H1 (cell line): Measurements from ENCODE around the gene OLA1. TPM values are rescaled to one million over a fixed set of nuclear protein-coding genes. Genes with fewer than 3 reads are reported as not detected.

ENCODE experiments used
- CTCF ChIA-PET: fragments of 300-600 bp; sonication (Branson Sonifier 250); formaldehyde crosslinking; loops from one replicate; lab custom pipeline; 2021; ENCODE audit not compliant: partially characterized antibody; lab: Charles Lee
- POLR2A ChIA-PET: fragments of 300-600 bp; sonication (Branson Sonifier 250); formaldehyde crosslinking; loops from one replicate; lab custom pipeline; 2021; ENCODE audit warnings: inconsistent platforms; ENCODE audit not compliant: partially characterized antibody; lab: Charles Lee
- DNase-seq, 2 experiments: peaks; one replicate each; pipeline versions ENCODE4 v3.0.0 to v3.0.0-alpha.2; 2010 to 2022; ENCODE audit warnings: low spot score in 2 of 2, low read depth in 1 of 2, mixed read lengths in 1 of 2
- FAIRE-seq: peaks from 2 replicates; lab custom pipeline; 2011; peaks lifted over from hg19 to GRCh38; lab: Jason Lieb, UNC
- H2AFZ ChIP-seq: 2 replicates; pipeline ENCODE4 v1.8.1; 2012; ENCODE audit warnings: low read length, inconsistent platforms
- H2AK5ac ChIP-seq: 2 replicates; pipeline ENCODE4 v1.6.1; 2013; ENCODE audit warnings: low read depth, low read length
- H2BK120ac ChIP-seq: replicated peaks from 2 replicates; pipeline ENCODE3; 2013; ENCODE audit warnings: low read depth, low read length, inconsistent platforms
- H2BK12ac ChIP-seq: 2 replicates; pipeline ENCODE4 v1.6.1; 2013; ENCODE audit warnings: low read depth, low read length
- H2BK15ac ChIP-seq: 2 replicates; pipeline ENCODE4 v1.6.1; 2013; ENCODE audit warnings: low read length
- H2BK20ac ChIP-seq: 2 replicates; pipeline ENCODE4 v1.6.1; 2013; ENCODE audit warnings: low read length
- H2BK5ac ChIP-seq: 2 replicates; pipeline ENCODE4 v1.6.1; 2013; ENCODE audit warnings: low read depth, low read length
- H3K14ac ChIP-seq: 2 replicates; pipeline ENCODE4 v1.6.1; 2013; ENCODE audit warnings: inconsistent platforms; ENCODE audit not compliant: insufficient read length
- H3K18ac ChIP-seq: 2 replicates; pipeline ENCODE4 v1.6.1; 2013; ENCODE audit warnings: low read length; ENCODE audit errors: extremely low read depth
- H3K23ac ChIP-seq: 2 replicates; pipeline ENCODE4 v1.6.1; 2013; ENCODE audit warnings: inconsistent platforms; ENCODE audit not compliant: insufficient read length
- H3K23me2 ChIP-seq: 2 replicates; pipeline ENCODE4 v1.6.1; 2013; ENCODE audit warnings: low read depth, low read length
- H3K27ac ChIP-seq: 2 replicates; pipeline ENCODE4 v1.6.1; 2011; ENCODE audit warnings: low read depth, low read length, inconsistent platforms
- H3K27me3 ChIP-seq, 4 experiments: replicated peaks in 1 of 4; 1 replicate in 1 of 4; 2 replicates in 3 of 4; pipeline versions ENCODE4 v1.6.1 to v1.8.1; 2011 to 2013; ENCODE audit warnings: low read length in 3 of 4, mild to moderate bottlenecking in 3 of 4, inconsistent platforms in 2 of 4, mixed read lengths in 2 of 4, moderate library complexity in 1 of 4; ENCODE audit not compliant: control insufficient read depth in 3 of 4, insufficient read depth in 3 of 4; ENCODE audit errors: extremely low read depth in 1 of 4
- H3K36me3 ChIP-seq, 4 experiments: 2 replicates each; pipeline versions ENCODE4 v1.6.1 to v1.8.1; 2011 to 2013; ENCODE audit warnings: mild to moderate bottlenecking in 4 of 4, low read length in 3 of 4, moderate library complexity in 2 of 4, control low read depth in 1 of 4, inconsistent platforms in 1 of 4; ENCODE audit not compliant: insufficient read depth in 4 of 4, control insufficient read depth in 2 of 4
- H3K4ac ChIP-seq: replicated peaks from 2 replicates; pipeline ENCODE3; 2013; ENCODE audit warnings: low read length, low read depth, mixed read lengths, inconsistent platforms; ENCODE audit not compliant: insufficient read length
- H3K4me1 ChIP-seq, 4 experiments: replicated peaks in 1 of 4; 1 replicate in 1 of 4; 2 replicates in 3 of 4; pipeline versions ENCODE4 v1.6.1 to v1.8.1; 2011 to 2013; ENCODE audit warnings: low read length in 3 of 4, inconsistent platforms in 2 of 4, mixed read lengths in 1 of 4; ENCODE audit not compliant: insufficient read depth in 4 of 4, control insufficient read depth in 3 of 4
- H3K4me2 ChIP-seq, 2 experiments: 2 replicates each; pipeline versions ENCODE4 v1.6.1 to v1.8.1; 2011 to 2013; ENCODE audit warnings: low read depth in 2 of 2, low read length in 2 of 2, control low read depth in 1 of 2, inconsistent platforms in 1 of 2, mild to moderate bottlenecking in 1 of 2; ENCODE audit not compliant: insufficient read depth in 1 of 2
- H3K4me3 ChIP-seq, 4 experiments: fragments of 200-600, 300-600 bp in 1 of 4; sonication (generic), shearing (Covaris generic), sonication (Bioruptor Twin) in 1 of 4; 2 replicates each; pipeline versions ENCODE4 v1.5.1 to v1.8.1; 2011 to 2016; ENCODE audit warnings: low read length in 4 of 4, low read depth in 3 of 4, control low read depth in 2 of 4, inconsistent platforms in 2 of 4, mild to moderate bottlenecking in 2 of 4, mixed read lengths in 1 of 4, moderate library complexity in 1 of 4; ENCODE audit not compliant: insufficient read depth in 2 of 4; ENCODE audit errors: extremely low read depth in 1 of 4
- H3K56ac ChIP-seq: replicated peaks from 2 replicates; pipeline ENCODE3; 2013; ENCODE audit warnings: low read depth, mild to moderate bottlenecking, mixed read lengths, low read length, inconsistent platforms; ENCODE audit not compliant: insufficient read length
- H3K79me1 ChIP-seq: 2 replicates; pipeline ENCODE4 v1.6.1; 2013; ENCODE audit warnings: low read depth, low read length, control low read depth
- H3K79me2 ChIP-seq, 2 experiments: 2 replicates each; pipeline versions ENCODE4 v1.6.1 to v1.8.1; 2012 to 2013; ENCODE audit warnings: low read length in 2 of 2, mild to moderate bottlenecking in 2 of 2, inconsistent platforms in 1 of 2; ENCODE audit not compliant: insufficient read depth in 2 of 2, control insufficient read depth in 1 of 2
- H3K9ac ChIP-seq, 4 experiments: replicated peaks in 1 of 4; 1 replicate in 1 of 4; 2 replicates in 3 of 4; pipeline versions ENCODE4 v1.6.1 to v1.8.1; 2011 to 2013; ENCODE audit warnings: low read depth in 3 of 4, low read length in 3 of 4, control low read depth in 2 of 4, mild to moderate bottlenecking in 2 of 4, moderate library complexity in 2 of 4, inconsistent platforms in 1 of 4; ENCODE audit errors: extremely low read depth in 1 of 4
- H3K9me3 ChIP-seq, 2 experiments: 2 replicates each; pipeline versions ENCODE4 v1.6.1 to v1.8.1; 2012 to 2013; ENCODE audit warnings: mild to moderate bottlenecking in 2 of 2, moderate library complexity in 2 of 2, control low read depth in 1 of 2, inconsistent platforms in 1 of 2, low read depth in 1 of 2, low read length in 1 of 2, mixed read lengths in 1 of 2; ENCODE audit not compliant: insufficient read depth in 2 of 2
- H4K20me1 ChIP-seq, 2 experiments: replicated peaks in 1 of 2; 2 replicates each; pipeline versions ENCODE3 to v1.8.1; 2011 to 2013; ENCODE audit warnings: inconsistent platforms in 2 of 2, low read length in 2 of 2, mild to moderate bottlenecking in 1 of 2; ENCODE audit not compliant: insufficient read depth in 2 of 2, control insufficient read depth in 1 of 2
- H4K5ac ChIP-seq: 2 replicates; pipeline ENCODE4 v1.6.1; 2013; ENCODE audit warnings: low read length, low read depth, mixed read lengths, inconsistent platforms; ENCODE audit not compliant: insufficient read length
- H4K8ac ChIP-seq: 2 replicates; pipeline ENCODE4 v1.8.0; 2013; ENCODE audit warnings: mild to moderate bottlenecking, moderate library complexity, low read length, inconsistent platforms; ENCODE audit not compliant: insufficient read depth; ENCODE audit errors: extremely low read depth
- H4K91ac ChIP-seq: replicated peaks from 2 replicates; pipeline ENCODE3; 2013; ENCODE audit warnings: low read length, mixed read lengths, inconsistent platforms; ENCODE audit not compliant: insufficient read length
- CBX5 ChIP-seq: fragments of 300-800, 300-1000 bp; sonication (generic); IDR thresholded peaks from 2 replicates; pipeline ENCODE4 v1.7.1; 2016; ENCODE audit warnings: antibody characterized with exemption, low read length, low read depth
- CHD2 ChIP-seq: IDR thresholded peaks from 2 replicates; pipeline ENCODE4 v1.6.1; 2012; ENCODE audit warnings: low read length, improper control_type of control experiment
- FOSL1 ChIP-seq: IDR thresholded peaks from 2 replicates; pipeline ENCODE4 v1.6.1; 2011; ENCODE audit warnings: mild to moderate bottlenecking, low read depth, low read length, moderate library complexity; ENCODE audit not compliant: insufficient read depth
- KDM4A ChIP-seq: IDR thresholded peaks from one replicate; pipeline ENCODE4 v1.7.1; 2012; ENCODE audit warnings: low read depth, mild to moderate bottlenecking, moderate library complexity, low read length, inconsistent platforms; ENCODE audit not compliant: severe bottlenecking
- POLR2AphosphoS5 ChIP-seq: IDR thresholded peaks from 2 replicates; pipeline ENCODE4 v1.6.1; 2011; ENCODE audit warnings: low read depth, low read length
- RBBP5 ChIP-seq: IDR thresholded peaks from 2 replicates; pipeline ENCODE4 v1.7.1; 2012; ENCODE audit warnings: low read depth, mild to moderate bottlenecking, inconsistent platforms, low read length, moderate library complexity, borderline replicate concordance
- SAP30 ChIP-seq: fragments of 300-600 bp; sonication (generic); IDR thresholded peaks from 2 replicates; pipeline ENCODE4 v1.7.1; 2012; ENCODE audit warnings: low read length, moderate library complexity, mild to moderate bottlenecking, inconsistent platforms; ENCODE audit not compliant: insufficient read depth, insufficient replicate concordance
- SP4 ChIP-seq: IDR thresholded peaks from 2 replicates; pipeline ENCODE4 v1.6.1; 2012; ENCODE audit warnings: low read length, inconsistent platforms
- TAF7 ChIP-seq: optimal IDR thresholded peaks from 2 replicates; pipeline ENCODE3; 2011; ENCODE audit warnings: low read depth, mild to moderate bottlenecking, inconsistent platforms, low read length, moderate library complexity, borderline replicate concordance
- WGBS, 2 experiments: shearing (Covaris generic) in 1 of 2; methylation state at CpG; one replicate each; pipeline versions ENCODE4 v1.1.6 to v1.1.7; 2013 to 2015; ENCODE audit warnings: low lambda C conversion rate in 2 of 2, mixed read lengths in 2 of 2, inconsistent platforms in 1 of 2, low coverage in 1 of 2, missing lambda C conversion rate in 1 of 2; ENCODE audit not compliant: insufficient replicate concordance in 2 of 2, insufficient coverage in 1 of 2, insufficient read length in 1 of 2; ENCODE audit errors: extremely low coverage in 1 of 2, missing lambda C conversion rate in 1 of 2; 5-methylcytosine and 5-hydroxymethylcytosine counted together
- polyA plus RNA-seq, 7 experiments: library from polyadenylated mRNA; depleted of rRNA in 3 of 7; stranded (reverse) in 5 of 7; unstranded in 2 of 7; fragments of >200 nt in 5 of 7; fragments of 200-250 nt in 2 of 7; gene quantifications; 1 replicate in 5 of 7; 2 replicates in 1 of 7; 4 replicates in 1 of 7; pipeline versions ENCODE4 v1.2.1 to v1.2.3, GENCODE V29; 2011 to 2013; ENCODE audit warnings: missing spikeins in 2 of 7, mixed read lengths in 2 of 7
- total RNA-seq: library from RNA; stranded (reverse); fragmentation: NEBNext Ultra II Directional; extraction: Animal tissue kit (Norgen Biotek cat#: 25700); gene quantifications from 2 replicates; pipeline ENCODE4 v1.2.1, GENCODE V29; 2021
- TF ChIP-seq, protein P1 (sequence below): IDR thresholded peaks from 2 replicates; pipeline ENCODE4 v1.6.1; 2011; ENCODE audit warnings: low read length, improper control_type of control experiment

The OLA1 gene
- total and polyA plus RNA-seq, 2 of the 8 experiments (the other 6 are each of a cell fraction or from before 2014, with no cell fraction given), result 39.3 to 158 TPM

DNA sequence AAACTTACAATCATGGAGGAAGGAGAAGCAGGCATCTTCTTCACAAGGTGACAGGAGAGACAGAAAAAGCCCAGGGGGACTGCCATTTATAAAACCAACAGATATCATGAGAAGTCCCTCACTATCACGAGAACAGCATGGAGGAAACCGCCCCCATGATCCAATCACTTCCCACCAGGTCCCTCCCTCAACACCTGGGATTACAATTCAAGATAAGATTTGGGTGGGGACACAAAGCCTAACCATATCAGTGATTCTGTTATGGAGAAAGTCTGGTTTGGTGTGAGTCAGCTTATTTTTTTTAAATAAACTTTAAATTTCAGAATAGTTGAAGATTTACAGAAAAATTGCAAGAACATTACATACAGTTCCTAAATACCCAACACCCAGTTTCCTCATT, 198.4 kb downstream of the OLA1 start:
- Histone ChIP-seq H3K27ac (no peak overlapping the region), H4K8ac (no peak overlapping the region), H3K36me3 (no peaks in the 10 kb centered on the region), H3K4ac (no peak overlapping the region), H3K23ac (no peak overlapping the region), H3K9ac (no peak overlapping the region), H4K5ac (no peak overlapping the region), H3K4me1 (peaks cover 4 to 18% (median 14%) of the 10 kb centered on the region in 4 experiments), H3K27me3 (no peaks in the 10 kb centered on the region), H2BK12ac (no peak overlapping the region), H2AK5ac (no peak overlapping the region), H4K91ac (no peak overlapping the region), H2BK20ac (no peak overlapping the region), H3K79me1 (no peaks in the 10 kb centered on the region), H3K18ac (no peak overlapping the region), H2BK15ac (no peak overlapping the region), H2AFZ (no peak overlapping the region), H3K14ac (no peak overlapping the region), H3K9me3 (no peaks in the 10 kb centered on the region), H3K23me2 (peaks cover 3% of the 10 kb centered on the region; the same call in 1 of the 2 replicates), H2BK5ac (no peak overlapping the region), H3K4me2 (no peak overlapping the region), H2BK120ac (no peak overlapping the region), H3K4me3 (no peak overlapping the region), H4K20me1 (no peaks in the 10 kb centered on the region), H3K79me2 (no peaks in the 10 kb centered on the region), H3K56ac (no peak overlapping the region)
- POLR2A ChIA-PET, result interaction anchor here (1.0 kb wide), 1 partner anchor 13 kb away, joined by 3 read pairs; no protein-coding TSS in a partner anchor
- DNase-seq, result no peak
- CTCF ChIA-PET, result interaction anchor here (1.0 to 1.3 kb wide), 2 partner anchors 14 to 58 kb away, joined by 5 read pairs; no protein-coding TSS in a partner anchor
- no peak for FAIRE-seq
- 87% methylated on average over 2 of the region's 2 CpGs; no CpG with 5 or more reads in 1 of the 2 experiments for whole genome bisulfite sequencing, 2 experiments
- TF ChIP-seq RBBP5, result no peak
- TF ChIP-seq TAF7, result no peak
- no peak for TF ChIP-seq KDM4A
- TF ChIP-seq POLR2AphosphoS5, result no peak
- TF ChIP-seq, protein P1, sequence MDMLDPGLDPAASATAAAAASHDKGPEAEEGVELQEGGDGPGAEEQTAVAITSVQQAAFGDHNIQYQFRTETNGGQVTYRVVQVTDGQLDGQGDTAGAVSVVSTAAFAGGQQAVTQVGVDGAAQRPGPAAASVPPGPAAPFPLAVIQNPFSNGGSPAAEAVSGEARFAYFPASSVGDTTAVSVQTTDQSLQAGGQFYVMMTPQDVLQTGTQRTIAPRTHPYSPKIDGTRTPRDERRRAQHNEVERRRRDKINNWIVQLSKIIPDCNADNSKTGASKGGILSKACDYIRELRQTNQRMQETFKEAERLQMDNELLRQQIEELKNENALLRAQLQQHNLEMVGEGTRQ, result no peak
- no peak for TF ChIP-seq SP4
- no peak for TF ChIP-seq SAP30
- no peak for TF ChIP-seq CHD2
- TF ChIP-seq FOSL1, result no peak
- TF ChIP-seq CBX5, result no peak
